HG03521 (cell line): ENCODE measurements around the gene MLX.
A peak's percentile ranks its signal among the peaks of the same experiment; 100 is the strongest.
"Not testable (repeated sequence)": the region's sequence is repeated elsewhere in the genome, so short reads cannot be mapped to it uniquely, and the experiment has no call there.

ENCODE experiments used
- ATAC-seq: cut with Tn5 transposase; IDR thresholded peaks from one replicate; pipeline ENCODE4 v1.9.1; 2021; ENCODE audit warnings: mild to moderate bottlenecking, moderate library complexity; ENCODE audit not compliant: unreplicated experiment

Gene MLX

DNA sequence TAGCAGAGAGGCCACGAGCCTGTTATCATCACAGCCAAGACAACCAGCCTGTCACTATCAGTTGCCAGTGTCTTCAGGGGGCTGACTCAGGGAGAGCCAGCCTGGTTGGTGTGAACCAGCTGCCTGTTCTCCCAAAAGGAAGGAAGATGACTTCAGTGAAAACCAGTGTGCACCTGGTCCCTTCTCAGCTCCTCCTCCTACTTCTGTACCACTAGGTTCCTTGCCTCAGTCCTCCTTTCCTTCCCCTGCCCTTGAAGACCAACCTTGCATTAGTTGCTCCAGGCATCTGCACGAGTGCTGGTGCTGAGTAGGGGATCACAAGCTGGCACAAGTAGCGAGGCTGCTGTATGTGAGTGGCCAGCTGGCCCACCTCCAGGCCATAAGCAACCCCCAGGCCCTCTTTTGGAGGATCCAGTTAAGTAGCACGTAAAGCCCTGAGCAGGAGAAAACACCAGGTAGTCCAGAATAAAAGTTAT lies 51.1 kb downstream of the MLX start:
- ATAC-seq: no peak

DNA sequence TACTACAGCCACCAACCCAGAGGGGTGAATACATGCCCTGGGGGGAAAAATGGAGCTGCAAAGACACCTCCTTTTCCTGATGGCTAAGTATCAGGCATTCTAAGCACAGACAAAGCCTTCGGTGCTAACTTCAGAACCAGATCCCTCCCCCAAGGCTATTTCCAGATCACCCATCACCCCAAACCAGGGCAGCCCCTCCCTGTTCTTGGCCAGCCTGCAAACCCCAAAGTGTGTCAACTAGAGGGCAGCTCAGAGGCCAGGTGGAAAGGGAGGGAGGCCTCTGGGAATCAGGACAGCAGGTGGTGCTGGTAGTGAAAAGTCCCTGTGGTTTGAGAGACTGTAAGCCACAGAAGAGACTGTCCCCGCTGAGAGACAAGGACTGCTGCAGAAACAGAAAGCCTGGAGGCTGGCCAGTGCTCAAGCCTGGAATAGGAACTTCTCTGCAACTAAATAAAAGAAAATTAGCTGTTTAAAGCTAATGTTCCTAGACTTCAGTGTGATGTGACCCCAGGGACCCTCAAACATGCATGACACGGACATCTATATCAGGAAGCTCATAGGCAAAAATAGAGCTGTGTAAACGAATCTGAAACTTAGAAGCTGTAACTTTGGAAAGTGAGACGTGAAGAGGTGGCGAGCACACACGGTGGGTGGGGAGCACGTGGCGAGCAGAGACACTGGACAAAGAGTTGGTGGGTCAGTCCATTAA lies 51.7 kb downstream of the MLX start:
- peak; percentile 64 for ATAC-seq

DNA sequence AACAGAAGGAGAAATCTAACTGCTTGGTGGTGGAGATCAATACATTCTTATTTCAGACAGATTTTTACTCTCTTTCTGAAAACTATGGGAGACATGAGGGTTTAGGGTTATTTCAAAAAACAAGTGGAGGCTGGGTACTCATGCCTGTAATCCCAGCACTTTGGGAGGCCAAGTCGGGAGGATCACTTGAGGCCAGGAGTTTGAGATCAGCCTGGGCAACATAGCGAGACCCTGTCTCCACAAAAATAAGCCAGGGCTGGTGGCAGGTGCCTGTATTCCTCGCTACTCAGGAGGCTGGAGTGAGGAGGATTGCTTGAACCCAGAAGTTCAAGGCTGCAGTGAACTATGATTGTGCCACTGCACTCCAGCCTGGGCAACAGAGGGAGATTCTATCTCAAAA lies 55.1 kb downstream of the MLX start:
- not testable (repeated sequence) for ATAC-seq
